Epithelial cell of proximal tubule (primary cell): ENCODE data around the gene SMIM22. TPM values are rescaled to one million over a fixed set of nuclear protein-coding genes. Genes with fewer than 3 reads are reported as not detected.

Experiments used
- DNase-seq: peaks from one replicate; pipeline ENCODE4 v3.0.0-alpha.2; 2011; ENCODE audit warnings: low read depth
- H3K4me3 ChIP-seq: 2 replicates; pipeline ENCODE4 v1.5.1; 2011; ENCODE audit warnings: low read depth, mild to moderate bottlenecking, low read length
- total RNA-seq: library from RNA; depleted of rRNA; stranded (reverse); fragments of >200 nt; gene quantifications from 2 replicates; pipeline ENCODE4 v1.2.3, GENCODE V29; 2015
- TF ChIP-seq, protein P1 (sequence below): conservative IDR thresholded peaks from 2 replicates; pipeline ENCODE4 v1.5.1; 2012; ENCODE audit warnings: low read depth, mild to moderate bottlenecking, low read length

SMIM22 gene
- total RNA-seq, 1 donor from 2014 or later = 0.98 TPM

- DNase-seq = no peak
- no peak overlapping the region for H3K4me3 ChIP-seq
- TF ChIP-seq, protein P1, sequence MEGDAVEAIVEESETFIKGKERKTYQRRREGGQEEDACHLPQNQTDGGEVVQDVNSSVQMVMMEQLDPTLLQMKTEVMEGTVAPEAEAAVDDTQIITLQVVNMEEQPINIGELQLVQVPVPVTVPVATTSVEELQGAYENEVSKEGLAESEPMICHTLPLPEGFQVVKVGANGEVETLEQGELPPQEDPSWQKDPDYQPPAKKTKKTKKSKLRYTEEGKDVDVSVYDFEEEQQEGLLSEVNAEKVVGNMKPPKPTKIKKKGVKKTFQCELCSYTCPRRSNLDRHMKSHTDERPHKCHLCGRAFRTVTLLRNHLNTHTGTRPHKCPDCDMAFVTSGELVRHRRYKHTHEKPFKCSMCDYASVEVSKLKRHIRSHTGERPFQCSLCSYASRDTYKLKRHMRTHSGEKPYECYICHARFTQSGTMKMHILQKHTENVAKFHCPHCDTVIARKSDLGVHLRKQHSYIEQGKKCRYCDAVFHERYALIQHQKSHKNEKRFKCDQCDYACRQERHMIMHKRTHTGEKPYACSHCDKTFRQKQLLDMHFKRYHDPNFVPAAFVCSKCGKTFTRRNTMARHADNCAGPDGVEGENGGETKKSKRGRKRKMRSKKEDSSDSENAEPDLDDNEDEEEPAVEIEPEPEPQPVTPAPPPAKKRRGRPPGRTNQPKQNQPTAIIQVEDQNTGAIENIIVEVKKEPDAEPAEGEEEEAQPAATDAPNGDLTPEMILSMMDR = no peak
Measured at GRCh38 chr16:4788489-4788889, 6.7 kb upstream of the SMIM22 start.

DNA sequence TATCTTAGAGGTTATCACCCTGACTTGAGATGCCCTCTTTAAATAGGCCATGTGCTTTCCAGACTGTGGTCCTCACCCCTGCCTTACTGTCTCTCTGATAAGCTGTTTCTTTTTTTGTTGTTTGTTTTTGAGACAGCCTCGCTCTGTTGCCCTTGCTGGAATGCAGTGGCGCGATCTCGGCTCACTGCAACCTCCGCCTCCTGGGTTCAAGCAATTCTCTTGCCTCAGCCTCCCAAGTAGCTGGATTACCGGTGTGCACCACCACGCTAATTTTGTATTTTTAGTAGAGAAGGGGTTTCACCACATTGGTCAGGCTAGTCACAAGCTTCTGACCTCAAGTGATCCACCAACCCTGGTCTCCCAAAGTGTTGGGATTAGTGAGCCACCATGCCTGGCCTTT, 6.3 kb upstream of the SMIM22 start:
- no peak overlapping the region for H3K4me3 ChIP-seq
- TF ChIP-seq, protein P1 = no peak
- DNase-seq = no peak

DNA sequence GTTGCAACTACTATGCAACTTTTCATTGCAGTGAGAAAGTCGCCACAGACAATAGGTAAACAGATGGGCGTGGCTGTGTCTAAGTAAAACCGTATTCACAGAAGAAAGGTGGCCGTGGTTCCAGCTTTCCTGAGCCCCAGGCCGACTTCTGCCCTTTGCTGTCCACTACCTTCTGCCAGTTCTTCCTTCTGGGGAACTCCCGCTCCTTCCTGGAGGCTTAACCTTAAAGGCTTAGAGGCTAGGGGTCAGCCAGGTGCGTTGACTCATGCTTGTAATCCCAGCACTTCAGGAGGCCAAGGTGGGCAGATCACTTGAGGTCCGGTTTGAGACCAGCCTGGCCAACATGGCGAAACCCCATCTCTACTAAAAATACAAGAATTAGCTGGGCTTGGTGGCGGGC, 4.9 kb upstream of the SMIM22 start:
- H3K4me3 ChIP-seq = no peak overlapping the region
- DNase-seq = no peak
- TF ChIP-seq, protein P1 = no peak

DNA sequence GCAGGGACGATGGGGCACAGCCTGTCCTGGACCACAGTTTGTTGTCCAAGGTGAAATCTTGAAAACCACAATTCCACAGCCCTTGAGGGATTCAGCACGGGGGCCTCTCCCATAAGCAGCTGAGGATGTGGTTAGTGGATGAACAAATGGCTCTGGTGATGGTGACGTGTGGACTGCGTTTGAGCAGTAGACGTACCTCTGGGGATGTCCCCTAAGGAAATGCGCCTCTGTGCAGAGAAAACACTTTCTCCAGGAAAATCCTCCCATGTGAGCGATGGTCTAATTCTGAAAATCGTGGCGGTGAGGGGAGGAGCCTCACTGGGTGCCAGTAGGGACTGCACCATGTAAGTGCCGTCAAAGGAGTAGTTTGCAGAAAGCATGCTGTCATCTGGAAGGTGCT, 4.3 kb upstream of the SMIM22 start:
- TF ChIP-seq, protein P1 = no peak
- DNase-seq = no peak
- no peak overlapping the region for H3K4me3 ChIP-seq

- no peak for DNase-seq
- TF ChIP-seq, protein P1 = no peak
- no peak overlapping the region for H3K4me3 ChIP-seq
Measured at GRCh38 chr16:4792951-4793513, 2.1 kb upstream of the SMIM22 start.

GRCh38 chr16:4795828-4796572, 831 bp downstream of the SMIM22 start:
- no peak for DNase-seq
- TF ChIP-seq, protein P1 = no peak
- H3K4me3 ChIP-seq = no peak overlapping the region
